Activated CD4-positive, alpha-beta T cell treated with anti-CD3 and anti-CD28 coated beads, Interleukin-2, amount 50 U/mL, for 16 hours (primary cell): ENCODE data around the gene C9orf72.

Experiments used
- DNase-seq: peaks from one replicate; pipeline ENCODE4 v3.0.0-alpha.2; 2020

C9orf72 gene

DNA sequence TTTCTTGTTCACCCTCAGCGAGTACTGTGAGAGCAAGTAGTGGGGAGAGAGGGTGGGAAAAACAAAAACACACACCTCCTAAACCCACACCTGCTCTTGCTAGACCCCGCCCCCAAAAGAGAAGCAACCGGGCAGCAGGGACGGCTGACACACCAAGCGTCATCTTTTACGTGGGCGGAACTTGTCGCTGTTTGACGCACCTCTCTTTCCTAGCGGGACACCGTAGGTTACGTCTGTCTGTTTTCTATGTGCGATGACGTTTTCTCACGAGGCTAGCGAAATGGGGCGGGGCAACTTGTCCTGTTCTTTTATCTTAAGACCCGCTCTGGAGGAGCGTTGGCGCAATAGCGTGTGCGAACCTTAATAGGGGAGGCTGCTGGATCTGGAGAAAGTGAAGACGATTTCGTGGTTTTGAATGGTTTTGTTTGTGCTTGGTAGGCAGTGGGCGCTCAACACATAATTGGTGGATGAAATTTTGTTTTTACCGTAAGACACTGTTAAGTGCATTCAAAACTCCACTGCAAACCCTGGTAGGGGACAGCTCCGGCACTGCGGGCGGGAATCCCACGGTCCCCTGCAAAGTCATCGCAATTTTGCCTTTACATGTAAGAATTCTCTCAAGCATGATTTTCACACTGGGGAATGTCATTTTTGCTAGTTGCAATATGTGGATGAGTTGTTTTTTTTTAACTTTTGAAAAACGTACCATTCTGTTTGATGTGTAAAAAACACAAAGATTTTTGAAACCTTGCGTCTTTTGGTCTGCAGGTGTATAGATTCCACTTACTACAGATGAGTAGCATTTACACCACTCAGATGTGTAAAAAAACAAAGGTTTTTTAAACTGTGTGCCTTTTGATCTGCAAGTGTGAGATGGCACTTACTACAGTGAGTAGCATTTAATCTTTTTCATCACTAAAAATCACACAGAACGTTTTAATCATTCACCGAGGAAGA lies 631 bp upstream of the C9orf72 start:
- peak; percentile 98 for DNase-seq

DNA sequence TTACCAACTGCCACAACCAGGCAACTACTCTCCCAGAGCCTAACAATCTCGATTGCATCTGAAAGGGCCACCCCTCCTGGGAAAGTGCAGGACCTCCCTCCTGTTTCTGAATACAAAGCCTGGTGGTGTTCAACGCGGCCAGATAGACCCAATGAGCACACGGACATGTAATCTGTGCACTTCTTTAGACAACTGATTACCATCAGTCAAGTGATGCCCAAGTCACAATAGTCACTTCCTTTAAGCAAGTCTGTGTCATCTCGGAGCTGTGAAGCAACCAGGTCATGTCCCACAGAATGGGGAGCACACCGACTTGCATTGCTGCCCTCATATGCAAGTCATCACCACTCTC lies 739 bp downstream of the C9orf72 start:
- peak; percentile 77 for DNase-seq

DNA sequence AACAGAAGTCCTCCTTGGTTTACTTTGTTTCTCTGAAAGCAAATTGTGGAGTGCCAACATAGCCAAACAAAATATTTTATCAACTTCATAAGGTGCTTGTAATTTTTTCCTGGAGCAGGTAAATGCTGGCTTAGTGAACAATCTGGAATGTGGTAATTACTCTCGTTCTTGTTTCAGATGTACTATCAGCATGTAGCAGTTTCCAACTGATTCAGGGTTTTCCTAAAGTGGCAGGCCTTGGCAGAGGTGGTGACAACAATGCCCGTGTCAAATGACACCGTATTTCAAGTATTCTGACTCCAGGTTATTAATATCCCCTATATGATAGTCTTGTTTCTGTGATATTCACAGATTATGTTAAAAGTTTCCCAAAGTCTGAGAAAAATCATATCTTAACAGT lies 1.2 kb downstream of the C9orf72 start:
- no peak for DNase-seq

DNA sequence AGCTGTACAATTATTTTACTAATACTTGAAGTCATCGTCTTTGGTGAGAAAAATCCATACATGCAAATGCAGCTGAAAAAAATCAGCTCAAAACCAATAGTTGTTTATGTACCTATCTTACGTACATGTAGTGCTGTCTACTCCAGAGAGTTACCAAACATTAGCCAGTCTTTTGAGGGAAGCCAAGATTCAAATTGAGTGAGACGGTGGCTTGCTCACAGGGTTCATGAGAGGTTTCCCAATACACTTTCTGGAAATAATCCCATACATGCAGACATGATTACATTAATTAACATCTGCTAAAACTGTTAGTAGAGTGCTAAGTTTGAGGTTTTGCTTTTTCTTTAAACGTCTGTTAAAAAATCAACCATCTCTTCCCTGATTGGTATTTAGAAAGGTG lies 2.3 kb downstream of the C9orf72 start:
- DNase-seq = no peak

DNA sequence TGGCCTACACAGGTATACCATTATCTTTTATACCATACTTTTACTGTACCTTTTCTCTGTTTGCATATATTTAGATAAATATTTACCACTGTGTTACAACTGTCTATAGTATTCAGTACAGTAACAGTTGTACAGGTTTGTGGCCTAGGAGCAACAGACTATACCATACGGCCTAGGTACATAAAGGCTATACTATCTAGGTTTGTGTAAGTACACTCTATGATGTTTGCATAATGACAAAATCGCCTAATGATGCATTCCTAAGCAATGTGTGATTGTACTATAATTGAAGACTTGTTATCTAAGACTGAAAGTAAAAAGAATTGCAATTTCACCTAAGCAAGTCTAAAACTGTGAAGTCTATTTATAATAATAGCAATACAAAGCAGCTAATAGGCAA lies 3.9 kb downstream of the C9orf72 start:
- DNase-seq = no peak

DNA sequence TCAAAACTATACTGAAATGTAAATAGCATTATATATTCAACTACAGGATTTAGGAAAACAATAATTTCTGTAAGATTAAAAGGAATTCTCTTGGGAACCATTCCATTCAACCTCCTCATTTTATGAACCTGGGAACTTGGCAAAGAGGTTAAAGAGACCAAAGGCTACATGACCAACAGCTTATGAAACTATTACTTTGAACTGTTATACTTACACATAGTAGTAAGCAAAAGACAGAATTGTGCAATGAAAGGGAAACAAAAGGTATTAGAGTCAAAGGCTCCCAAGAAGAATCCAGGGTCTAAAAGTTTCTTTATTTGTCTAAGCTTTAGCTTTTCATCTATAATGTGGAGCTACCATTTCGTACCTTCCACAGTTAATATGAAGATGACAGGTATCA lies 7.2 kb downstream of the C9orf72 start:
- DNase-seq = no peak

DNA sequence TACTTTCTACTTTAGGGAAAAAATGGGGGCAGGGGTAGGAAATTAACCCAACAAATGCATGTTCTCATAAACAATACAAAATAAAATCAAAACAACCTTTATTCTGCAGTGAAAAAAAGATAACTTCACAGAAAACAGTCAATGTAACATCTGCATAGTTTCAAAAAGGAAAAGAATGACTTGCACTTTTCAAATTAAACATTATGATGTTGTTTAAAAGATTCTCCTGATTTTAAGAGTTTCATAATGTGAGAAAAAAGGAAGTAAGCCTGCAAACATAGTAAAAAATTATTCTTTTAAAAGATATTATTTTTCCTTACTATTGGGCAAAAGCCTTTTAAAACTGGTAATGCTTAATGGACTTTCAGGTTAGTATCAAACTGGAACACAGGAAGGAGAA lies 7.6 kb downstream of the C9orf72 start:
- no peak for DNase-seq

DNA sequence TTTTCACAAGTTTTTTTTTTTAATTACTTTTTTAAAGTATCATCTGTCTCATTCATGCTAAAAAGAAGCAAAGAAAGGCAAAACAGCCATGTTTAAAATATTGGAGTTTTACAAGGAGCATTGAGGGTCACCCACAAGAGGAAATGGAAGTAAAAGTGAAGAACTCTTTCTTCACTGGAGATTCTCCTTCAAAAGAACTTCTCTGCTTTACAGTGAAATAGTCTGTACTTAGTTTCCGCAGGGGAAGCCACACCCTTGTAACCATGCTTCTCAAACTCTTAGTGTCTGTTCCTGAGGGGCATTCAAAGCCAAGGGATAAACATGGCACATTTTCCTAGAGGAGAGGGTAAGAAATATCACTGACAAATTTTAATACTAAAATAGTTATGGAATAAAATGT lies 8.6 kb downstream of the C9orf72 start:
- no peak for DNase-seq

DNA sequence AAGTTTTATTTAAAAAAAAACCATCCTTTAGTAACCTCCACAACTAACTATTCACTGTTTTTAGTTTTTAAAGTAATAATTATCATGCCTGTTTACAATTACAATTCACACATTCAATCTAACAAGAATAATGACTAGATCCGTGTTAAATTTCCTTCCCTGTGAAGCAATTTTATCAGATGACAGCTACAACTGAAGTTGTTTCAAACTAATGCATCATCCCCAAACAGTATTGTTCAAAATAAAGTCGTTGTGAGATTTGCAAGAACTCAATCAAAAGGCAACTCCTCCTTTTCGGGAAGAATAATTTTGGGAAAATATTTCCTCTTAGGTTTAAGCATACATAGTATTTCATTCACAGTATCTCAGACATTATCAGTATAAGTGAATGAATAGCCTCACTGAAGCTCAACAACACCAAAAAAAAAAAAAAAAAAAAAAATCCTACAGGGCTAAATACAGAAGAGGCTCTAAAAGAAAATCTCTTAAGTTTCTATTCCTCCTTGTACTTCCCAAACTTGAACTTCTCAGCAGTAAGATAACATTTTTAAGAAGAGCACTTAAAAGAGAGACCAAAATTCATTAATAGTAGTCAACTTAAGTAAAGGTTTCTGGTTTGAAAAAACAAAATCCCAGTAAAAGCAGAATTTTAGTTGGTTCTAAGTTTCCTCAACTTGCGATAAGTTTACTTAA lies 9.4 kb downstream of the C9orf72 start:
- no peak for DNase-seq

DNA sequence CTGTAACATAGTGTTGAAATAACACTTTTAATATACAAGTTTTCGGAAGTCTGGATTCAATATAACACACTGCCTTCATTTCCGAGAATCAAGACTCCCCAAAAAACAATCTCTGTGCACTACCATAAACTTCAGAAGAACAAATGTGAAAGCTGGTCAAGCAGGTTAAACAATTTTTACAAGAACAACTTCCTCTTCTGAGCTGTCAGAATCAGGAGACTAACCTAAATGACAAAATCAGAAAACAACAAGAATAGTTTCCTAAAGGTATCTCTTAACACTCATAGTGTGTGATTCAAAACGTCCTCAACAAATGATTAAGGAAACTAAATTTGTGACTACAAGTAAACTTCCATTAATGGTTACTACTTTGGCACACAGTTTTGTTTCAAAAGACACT lies 11.6 kb downstream of the C9orf72 start:
- DNase-seq = peak; percentile 41

DNA sequence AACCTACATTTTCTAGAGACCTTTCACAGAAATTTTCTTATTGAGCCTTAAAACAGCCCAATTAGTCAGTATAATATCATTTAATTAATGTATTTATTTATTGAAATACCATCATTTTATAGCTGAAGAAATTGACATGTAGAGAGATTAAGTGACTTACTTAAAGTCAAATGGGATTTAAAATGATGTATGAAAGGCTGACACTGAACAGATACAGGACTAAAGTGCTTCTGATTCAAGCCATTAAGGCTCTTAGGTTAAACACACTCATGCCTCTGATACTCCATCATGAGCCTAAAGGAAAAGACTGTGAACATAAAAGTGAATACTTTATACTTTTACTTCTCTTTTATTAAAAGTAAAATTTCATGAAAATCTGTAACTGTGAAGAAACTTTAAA lies 12.8 kb downstream of the C9orf72 start:
- DNase-seq = no peak

DNA sequence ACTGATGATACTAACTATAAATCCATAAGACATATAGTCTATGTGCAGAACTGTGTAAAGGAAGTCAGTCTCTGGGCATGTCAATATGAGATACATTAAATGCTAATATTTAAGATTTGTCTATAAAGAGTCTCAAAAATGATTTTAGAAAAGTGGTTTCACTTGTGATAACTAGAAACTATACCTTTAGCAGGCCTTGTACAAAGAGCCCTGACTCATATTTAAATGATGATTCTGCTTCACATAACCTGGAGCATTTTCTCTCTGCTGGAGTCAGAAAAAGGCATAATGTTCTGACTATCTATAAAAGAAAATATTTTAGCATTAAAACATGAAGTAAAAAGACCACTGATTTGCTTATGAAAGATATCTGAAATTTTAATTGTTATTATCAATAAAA lies 15.0 kb downstream of the C9orf72 start:
- no peak for DNase-seq

DNA sequence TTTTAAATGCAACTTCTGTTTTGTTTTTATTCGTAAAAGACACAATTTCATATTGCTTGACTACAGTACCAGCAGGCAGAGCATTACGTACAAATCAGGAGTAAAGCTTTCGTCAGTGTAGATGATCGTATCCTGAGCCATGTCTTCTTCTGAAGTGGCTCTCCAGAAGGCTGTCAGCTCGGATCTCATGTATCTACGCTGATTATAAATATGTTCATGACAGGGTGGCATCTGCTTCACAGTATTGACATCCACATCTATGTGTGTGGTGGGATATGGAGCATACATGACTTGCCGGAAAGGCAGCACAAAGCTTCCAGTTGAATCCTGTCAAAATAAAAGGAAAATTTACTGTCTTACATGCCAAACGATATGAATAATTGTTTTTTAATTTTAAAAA lies 16.8 kb downstream of the C9orf72 start:
- no peak for DNase-seq

DNA sequence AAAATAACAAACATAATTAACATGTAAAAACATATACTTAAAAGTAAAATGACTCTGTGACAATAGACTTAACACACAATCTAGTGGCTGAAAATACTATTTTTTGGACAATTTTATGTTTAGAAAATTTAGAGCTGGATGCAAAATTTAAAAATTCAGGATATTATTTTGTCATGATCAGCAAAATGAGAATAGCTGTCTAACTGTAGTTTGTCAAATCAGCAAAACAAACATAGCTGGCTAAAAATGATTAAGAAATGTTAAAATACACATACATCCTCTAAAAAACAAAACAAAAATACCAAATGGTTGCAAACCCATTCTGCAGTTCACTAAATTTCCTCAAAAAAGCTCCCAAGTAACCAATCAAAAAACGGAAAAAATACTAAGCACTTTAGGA lies 18.6 kb downstream of the C9orf72 start:
- DNase-seq = no peak

DNA sequence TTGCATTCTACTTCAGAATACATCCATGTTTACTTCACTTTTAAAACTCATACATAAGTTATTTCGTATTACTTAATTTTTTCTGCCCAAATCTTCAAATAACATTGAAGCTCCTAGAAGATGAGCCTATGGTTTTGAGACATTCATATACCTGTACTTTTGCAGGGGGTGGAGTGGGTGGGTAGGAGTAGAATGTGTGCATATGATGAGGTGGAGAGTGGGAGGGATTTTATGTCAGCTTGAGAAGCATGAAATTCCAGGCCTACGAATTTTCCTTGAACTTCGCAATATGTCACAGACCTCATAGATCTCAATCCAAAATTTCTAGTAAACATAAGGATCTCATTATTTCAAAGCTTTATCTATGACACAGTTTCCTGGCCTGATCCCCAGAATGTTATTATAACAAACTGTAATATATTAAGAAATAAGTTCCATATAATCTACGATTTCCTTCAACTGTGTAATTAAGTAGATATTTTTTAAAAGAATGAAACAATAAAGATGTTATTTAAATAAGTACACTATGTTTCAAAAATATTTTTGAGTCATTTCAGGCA lies 24.0 kb downstream of the C9orf72 start:
- no peak for DNase-seq

DNA sequence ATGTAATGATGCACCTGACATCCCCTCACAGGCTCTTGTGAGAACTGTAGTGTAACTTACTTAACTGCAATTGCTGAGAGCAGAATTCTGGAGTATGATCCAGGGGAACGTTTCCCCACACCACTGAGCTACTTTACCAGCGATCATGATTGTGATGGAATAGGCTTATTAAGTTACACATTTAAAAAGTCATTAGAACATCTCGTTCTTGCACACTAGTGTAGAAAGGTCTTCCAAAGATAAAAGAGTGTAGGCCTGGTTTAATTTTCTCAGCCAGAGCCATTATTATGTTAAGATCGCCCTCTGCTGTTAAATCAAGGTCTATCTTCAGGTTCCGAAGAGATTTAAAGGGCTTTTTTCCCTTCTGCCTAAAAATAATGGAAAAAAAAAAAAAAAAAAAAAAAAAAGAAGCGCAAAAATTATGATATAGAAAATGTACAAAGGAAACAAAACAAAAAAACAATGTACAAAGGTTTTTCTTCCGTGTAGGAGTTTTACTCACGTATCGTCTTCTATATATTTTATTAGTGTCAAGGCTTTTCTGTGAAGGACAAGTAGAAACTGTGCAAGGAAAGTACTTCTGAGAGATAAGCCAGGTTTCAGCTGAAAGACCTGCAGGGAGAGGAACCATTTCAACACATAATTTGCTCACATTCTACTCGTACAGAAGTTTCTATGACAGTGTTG lies 25.1 kb downstream of the C9orf72 start:
- DNase-seq = peak; percentile 14

DNA sequence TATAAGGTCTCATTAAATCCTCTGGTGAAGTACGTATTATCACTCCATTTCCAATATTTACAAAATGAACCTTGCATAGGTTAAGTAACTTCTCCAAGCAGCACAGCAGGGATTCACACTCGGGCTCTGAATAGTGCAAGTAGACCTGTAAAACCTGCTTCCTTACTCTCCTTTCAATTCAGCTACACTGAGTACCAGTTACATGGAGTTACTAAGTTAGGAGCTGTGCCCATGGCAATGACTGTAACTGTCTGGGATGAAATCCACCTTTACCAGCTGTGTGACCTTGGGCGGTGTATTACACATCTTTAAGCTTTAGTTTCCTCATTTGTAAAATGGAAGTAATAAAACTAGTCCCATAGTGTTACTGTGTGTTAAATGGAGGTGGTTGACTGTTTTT lies 27.8 kb downstream of the C9orf72 start:
- no peak for DNase-seq

DNA sequence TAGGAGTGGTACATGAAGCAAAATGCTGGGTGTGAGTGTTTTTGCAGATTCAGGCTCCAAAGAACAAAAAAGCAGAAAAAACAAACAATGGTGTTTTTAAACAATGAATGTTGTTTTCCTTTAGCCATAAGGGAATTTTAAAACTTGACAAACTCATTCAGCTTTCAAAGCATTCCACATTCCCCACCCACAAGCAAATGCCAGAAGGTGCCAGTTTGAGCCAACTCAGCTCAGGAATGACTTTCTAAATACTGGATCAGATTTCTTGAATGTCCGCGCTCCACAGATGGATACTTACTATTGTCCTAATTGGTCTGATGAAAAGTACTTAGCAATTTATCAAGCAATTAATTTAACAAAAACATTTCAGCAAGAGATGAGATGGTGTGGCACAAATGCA lies 30.8 kb downstream of the C9orf72 start:
- DNase-seq = no peak

DNA sequence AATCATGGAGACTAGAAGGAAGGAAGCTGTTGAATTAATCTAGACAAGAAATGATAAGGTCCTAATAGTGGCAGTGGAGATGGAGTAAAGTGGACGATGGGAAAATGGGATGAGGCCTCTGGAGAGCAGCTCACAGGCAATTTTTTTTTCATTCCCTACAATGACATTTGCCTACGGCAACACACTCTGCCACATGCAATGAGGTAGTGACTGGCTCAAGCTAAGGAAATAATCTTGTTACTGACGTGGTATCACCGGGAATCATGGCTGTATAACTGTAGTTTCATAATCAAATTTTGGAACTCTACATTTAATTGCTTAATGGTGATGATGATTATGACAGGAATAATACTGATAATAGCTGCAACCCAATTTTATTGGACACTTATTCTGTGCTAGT lies 31.5 kb downstream of the C9orf72 start:
- no peak for DNase-seq

DNA sequence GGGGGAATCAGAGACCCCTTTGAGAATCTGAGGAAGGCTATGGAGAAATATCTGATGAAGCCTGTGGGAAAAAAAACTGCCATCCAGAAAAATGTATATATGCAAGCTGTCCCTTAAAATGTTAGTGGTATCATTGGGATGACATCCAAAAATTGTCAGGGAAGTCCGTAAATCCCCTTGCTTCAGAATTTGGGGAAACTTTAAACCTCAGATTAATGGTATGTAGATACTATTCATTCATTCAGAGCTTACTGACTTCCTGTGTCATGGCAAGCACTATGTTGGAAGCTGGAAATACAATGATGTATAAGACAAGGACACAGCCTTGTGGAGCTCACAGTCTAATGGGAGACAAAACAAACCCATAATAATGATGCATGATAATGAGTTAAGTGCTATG lies 32.8 kb downstream of the C9orf72 start:
- no peak for DNase-seq

DNA sequence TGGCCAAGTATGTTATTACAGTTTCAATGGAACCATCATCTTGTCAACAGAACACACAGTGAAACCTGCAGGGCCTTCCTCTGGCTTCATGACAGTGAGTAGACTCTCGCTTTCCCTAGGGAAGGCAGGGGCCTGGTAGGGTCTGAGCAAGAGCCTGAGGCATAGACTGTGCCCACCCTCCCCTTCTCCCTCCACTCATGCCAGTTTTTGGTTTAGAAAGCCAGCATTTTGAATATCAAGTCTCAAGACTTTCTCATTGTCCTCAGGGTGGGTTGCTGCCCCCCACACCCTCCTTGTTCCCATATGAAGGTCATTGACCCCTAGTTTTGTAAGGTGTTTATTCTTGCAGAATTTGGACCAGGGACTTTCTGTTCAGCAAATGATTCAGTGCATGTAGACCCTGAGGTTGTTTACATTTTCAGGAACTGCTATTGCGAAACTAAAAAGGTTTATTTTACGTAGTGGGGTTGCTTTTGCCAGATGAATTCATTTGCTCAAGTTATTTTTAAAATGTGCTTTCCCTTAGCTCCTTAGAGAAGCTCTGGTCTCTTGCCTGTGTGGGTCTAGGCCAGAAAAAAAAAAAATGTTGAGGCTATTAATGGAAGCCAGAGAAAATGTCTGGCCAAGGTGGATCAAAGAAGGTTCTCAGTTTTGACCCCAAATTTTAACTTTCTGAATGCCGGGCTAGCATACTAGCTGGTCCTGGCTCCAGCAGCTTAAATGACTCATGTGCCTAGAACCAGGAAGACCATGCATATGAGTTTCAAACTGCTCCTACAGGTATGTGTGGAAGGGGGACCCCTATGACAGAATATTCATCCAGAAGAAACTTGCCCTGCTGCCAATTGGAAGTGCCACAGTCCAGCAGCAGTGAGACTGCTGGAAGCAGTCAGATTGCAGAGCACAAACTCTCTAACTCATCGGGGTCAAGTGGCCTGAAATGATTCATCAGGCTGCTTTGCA lies 33.5 kb downstream of the C9orf72 start:
- DNase-seq = no peak

DNA sequence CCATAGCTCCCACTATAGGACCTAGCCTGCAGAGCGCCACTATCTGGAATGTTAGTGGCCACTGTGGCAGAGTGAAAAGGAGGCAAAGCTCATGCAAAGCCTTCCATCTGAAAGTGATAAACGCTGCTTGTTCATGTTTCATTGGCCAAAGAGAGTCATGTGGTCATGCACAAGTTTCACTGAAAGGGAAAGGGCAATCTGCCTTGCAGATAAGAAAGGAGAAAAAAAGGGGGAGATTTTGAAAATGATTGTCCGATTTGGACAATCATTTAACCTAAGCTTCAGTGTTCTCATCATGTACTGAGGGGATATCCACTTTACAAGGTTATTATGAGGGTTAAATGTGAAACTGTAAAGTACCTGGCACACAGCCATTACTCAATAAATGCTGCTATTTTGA lies 34.6 kb downstream of the C9orf72 start:
- no peak for DNase-seq
